Neutrophil (primary cell): ENCODE data around the gene KIF1A.

Experiments used
- H3K27ac ChIP-seq: fragments of 200-600 bp; sonication (generic); 2 replicates; pipeline ENCODE4 v1.5.1; 2016; ENCODE audit warnings: mild to moderate bottlenecking, moderate library complexity
- H3K27me3 ChIP-seq: fragments of 200-600 bp; sonication (generic); 2 replicates; pipeline ENCODE4 v1.6.0; 2016; ENCODE audit warnings: mild to moderate bottlenecking
- H3K36me3 ChIP-seq: fragments of 200-600 bp; sonication (generic); 2 replicates; pipeline ENCODE4 v1.5.1; 2017
- H3K4me1 ChIP-seq, 2 experiments: fragments of 200-600 bp in 1 of 2; sonication (generic) in 1 of 2; 1 replicate in 1 of 2; 2 replicates in 1 of 2; pipeline versions ENCODE4 v1.5.1 to v1.6.1; 2013 to 2016; ENCODE audit warnings: low read depth in 1 of 2, low read length in 1 of 2, mild to moderate bottlenecking in 1 of 2, moderate library complexity in 1 of 2; ENCODE audit not compliant: control insufficient read depth in 1 of 2, insufficient read depth in 1 of 2
- H3K4me3 ChIP-seq, 2 experiments: fragments of 200-600 bp in 1 of 2; sonication (generic) in 1 of 2; 1 replicate in 1 of 2; 2 replicates in 1 of 2; pipeline ENCODE4 v1.5.1; 2013 to 2016; ENCODE audit warnings: low read depth in 1 of 2, low read length in 1 of 2, mild to moderate bottlenecking in 1 of 2, moderate library complexity in 1 of 2
- H3K9me3 ChIP-seq: fragments of 200-600 bp; sonication (generic); 2 replicates; pipeline ENCODE4 v1.5.1; 2016
- CTCF ChIP-seq: fragments of 200-600 bp; sonication (generic); IDR thresholded peaks from 2 replicates; pipeline ENCODE4 v1.5.1; 2016; ENCODE audit warnings: antibody characterized with exemption

Gene KIF1A

GRCh38 chr2:240786871-240787311, 33.1 kb downstream of the KIF1A start:
- Histone ChIP-seq H3K27ac (no peak overlapping the region), H3K4me3 (no peak overlapping the region), H3K36me3 (no peaks in the 10 kb centered on the region), H3K9me3 (no peaks in the 10 kb centered on the region), H3K27me3 (no peaks in the 10 kb centered on the region), H3K4me1 (no peaks in the 10 kb centered on the region)
- TF ChIP-seq CTCF, result no peak

GRCh38 chr2:240786355-240786841, 33.6 kb downstream of the KIF1A start:
- H3K36me3 ChIP-seq, result no peaks in the 10 kb centered on the region
- no peaks in the 10 kb centered on the region for H3K4me1 ChIP-seq
- H3K9me3 ChIP-seq, result no peaks in the 10 kb centered on the region
- no peak for TF ChIP-seq CTCF
- H3K27ac ChIP-seq, result no peak overlapping the region
- no peak overlapping the region for H3K4me3 ChIP-seq
- H3K27me3 ChIP-seq, result no peaks in the 10 kb centered on the region

- Histone ChIP-seq H3K4me3 (no peak overlapping the region), H3K4me1 (no peaks in the 10 kb centered on the region), H3K27me3 (no peaks in the 10 kb centered on the region), H3K27ac (no peak overlapping the region), H3K9me3 (no peaks in the 10 kb centered on the region), H3K36me3 (no peaks in the 10 kb centered on the region)
- no peak for TF ChIP-seq CTCF
These were observed 34.3 kb downstream of the KIF1A start for GRCh38 chr2:240785424-240786335.

- Histone ChIP-seq H3K4me3 (no peak overlapping the region), H3K9me3 (no peaks in the 10 kb centered on the region), H3K27me3 (no peaks in the 10 kb centered on the region), H3K27ac (no peak overlapping the region), H3K4me1 (no peaks in the 10 kb centered on the region), H3K36me3 (no peaks in the 10 kb centered on the region)
- TF ChIP-seq CTCF, result no peak
These were observed 35.2 kb downstream of the KIF1A start for GRCh38 chr2:240784629-240785423.

- no peak for TF ChIP-seq CTCF
- Histone ChIP-seq H3K27ac (no peak overlapping the region), H3K9me3 (no peaks in the 10 kb centered on the region), H3K4me1 (no peaks in the 10 kb centered on the region), H3K27me3 (no peaks in the 10 kb centered on the region), H3K4me3 (no peak overlapping the region), H3K36me3 (no peaks in the 10 kb centered on the region)
These were observed 36.0 kb downstream of the KIF1A start for GRCh38 chr2:240783819-240784621.
